ENCODE data around the gene PDLIM1. TPM values are rescaled to one million over a fixed set of nuclear protein-coding genes. Genes with fewer than 3 reads are reported as not detected.

The PDLIM1 gene
- total and polyA plus RNA-seq, 2 experiments from 2014 or later, result 32.0 to 143 TPM

- H3K9me3 ChIP-seq (ENCODE audit: low read depth), result no peaks in the 10 kb centered on the region
- in situ Hi-C loops (cut with MboI), result no loop called here
- no peak overlapping the region for H3K4me3 ChIP-seq
- no peak for DNase-seq
- H4K20me1 ChIP-seq (ENCODE audit: insufficient read depth), result no peaks in the 10 kb centered on the region
- peaks cover 21% of the 10 kb centered on the region for H3K4me1 ChIP-seq (ENCODE audit: insufficient read depth)
- no peak overlapping the region for H2AFZ ChIP-seq
- peaks cover 36% of the 10 kb centered on the region for H3F3A ChIP-seq (ENCODE audit: insufficient read depth)
- H3K27ac ChIP-seq, result no peak overlapping the region
- no peaks in the 10 kb centered on the region for H3K27me3 ChIP-seq (replicated peaks; ENCODE audit: insufficient read depth)
- no peak overlapping the region for H3K9ac ChIP-seq
- no peaks in the 10 kb centered on the region for H3K9me2 ChIP-seq (ENCODE audit: insufficient read depth)
- no peaks in the 10 kb centered on the region for H3K36me3 ChIP-seq (ENCODE audit: low read depth)
- H3K4me2 ChIP-seq (ENCODE audit: unreplicated experiment), result no peak overlapping the region
- TF ChIP-seq EZH2 (IDR thresholded peaks at IDR 0.05; ENCODE audit: insufficient read depth, poor library complexity, severe bottlenecking) (no peak), EZH2phosphoT487 (IDR thresholded peaks at IDR 0.05; ENCODE audit: insufficient read depth, low read depth) (no peak)
- WGBS, 2 experiments (ENCODE audit: low coverage in 1 of 2, low lambda C conversion rate in 2 of 2, missing lambda C conversion rate in 2 of 2), result 97 to 100% methylated on average over 1 of the region's 1 CpG
- no peaks in the 10 kb centered on the region for H3K79me2 ChIP-seq (ENCODE audit: insufficient read depth)
Measured at GRCh38 chr10:95306851-95307250, 16.0 kb upstream of the PDLIM1 start.

- TF ChIP-seq EZH2 (IDR thresholded peaks at IDR 0.05; ENCODE audit: insufficient read depth, poor library complexity, severe bottlenecking), result no peak
- Histone ChIP-seq H3K27ac (no peak overlapping the region), H3K36me3 (ENCODE audit: low read depth) (no peaks in the 10 kb centered on the region), H3K9ac (no peak overlapping the region), H2AFZ (no peak overlapping the region), H3F3A (ENCODE audit: insufficient read depth) (peaks cover 36% of the 10 kb centered on the region), H3K4me3 (no peak overlapping the region), H3K4me1 (ENCODE audit: insufficient read depth) (peaks cover 21% of the 10 kb centered on the region), H3K9me2 (ENCODE audit: insufficient read depth) (no peaks in the 10 kb centered on the region), H4K20me1 (ENCODE audit: insufficient read depth) (no peaks in the 10 kb centered on the region), H3K79me2 (ENCODE audit: insufficient read depth) (no peaks in the 10 kb centered on the region), H3K4me2 (ENCODE audit: unreplicated experiment) (no peak overlapping the region), H3K9me3 (ENCODE audit: low read depth) (no peaks in the 10 kb centered on the region), H3K27me3 (replicated peaks; ENCODE audit: insufficient read depth) (no peaks in the 10 kb centered on the region)
- DNase-seq, result no peak
- in situ Hi-C loops (cut with MboI), result no loop called here
- WGBS, 2 experiments (ENCODE audit: low coverage in 1 of 2, low lambda C conversion rate in 2 of 2, missing lambda C conversion rate in 2 of 2), result 57 to 60% methylated on average over 3 of the region's 3 CpGs
Measured at GRCh38 chr10:95306318-95306650, 15.5 kb upstream of the PDLIM1 start.

GRCh38 chr10:95305606-95306317, 15.0 kb upstream of the PDLIM1 start:
- Histone ChIP-seq H3K27ac (no peak overlapping the region), H3K9me3 (ENCODE audit: low read depth) (no peaks in the 10 kb centered on the region), H2AFZ (no peak overlapping the region), H3K9me2 (ENCODE audit: insufficient read depth) (no peaks in the 10 kb centered on the region), H3K27me3 (replicated peaks; ENCODE audit: insufficient read depth) (no peaks in the 10 kb centered on the region), H3K79me2 (ENCODE audit: insufficient read depth) (no peaks in the 10 kb centered on the region), H3K4me3 (no peak overlapping the region), H3K4me2 (ENCODE audit: unreplicated experiment) (no peak overlapping the region), H3K36me3 (ENCODE audit: low read depth) (no peaks in the 10 kb centered on the region), H3K9ac (no peak overlapping the region), H3K4me1 (ENCODE audit: insufficient read depth) (peaks cover 21% of the 10 kb centered on the region), H3F3A (ENCODE audit: insufficient read depth) (peaks cover 36% of the 10 kb centered on the region), H4K20me1 (ENCODE audit: insufficient read depth) (no peaks in the 10 kb centered on the region)
- no peak for DNase-seq
- in situ Hi-C loops (cut with MboI), result no loop called here
- WGBS, 2 experiments (ENCODE audit: low coverage in 1 of 2, low lambda C conversion rate in 2 of 2, missing lambda C conversion rate in 2 of 2), result 82 to 87% methylated on average over 10 of the region's 10 CpGs
- no peak for TF ChIP-seq EZH2phosphoT487 (IDR thresholded peaks at IDR 0.05; ENCODE audit: insufficient read depth, low read depth)
- no peak for TF ChIP-seq EZH2 (IDR thresholded peaks at IDR 0.05; ENCODE audit: insufficient read depth, poor library complexity, severe bottlenecking)

GRCh38 chr10:95304976-95305375, 14.2 kb upstream of the PDLIM1 start:
- Histone ChIP-seq H3K9me3 (ENCODE audit: low read depth) (no peaks in the 10 kb centered on the region), H3K9ac (no peak overlapping the region), H3K79me2 (ENCODE audit: insufficient read depth) (no peaks in the 10 kb centered on the region), H3K4me1 (ENCODE audit: insufficient read depth) (peaks cover 21% of the 10 kb centered on the region), H3K27ac (no peak overlapping the region), H4K20me1 (ENCODE audit: insufficient read depth) (no peaks in the 10 kb centered on the region), H3K27me3 (replicated peaks; ENCODE audit: insufficient read depth) (no peaks in the 10 kb centered on the region), H3K4me2 (ENCODE audit: unreplicated experiment) (no peak overlapping the region), H3F3A (ENCODE audit: insufficient read depth) (peaks cover 36% of the 10 kb centered on the region), H3K36me3 (ENCODE audit: low read depth) (no peaks in the 10 kb centered on the region), H3K9me2 (ENCODE audit: insufficient read depth) (no peaks in the 10 kb centered on the region), H2AFZ (no peak overlapping the region), H3K4me3 (no peak overlapping the region)
- WGBS, 2 experiments (ENCODE audit: low coverage in 1 of 2, low lambda C conversion rate in 2 of 2, missing lambda C conversion rate in 2 of 2), result 81 to 84% methylated on average over 2 of the region's 2 CpGs
- in situ Hi-C loops (cut with MboI), result no loop called here
- no peak for TF ChIP-seq EZH2 (IDR thresholded peaks at IDR 0.05; ENCODE audit: insufficient read depth, poor library complexity, severe bottlenecking)
- TF ChIP-seq EZH2phosphoT487 (IDR thresholded peaks at IDR 0.05; ENCODE audit: insufficient read depth, low read depth), result no peak
- DNase-seq, result no peak

- Histone ChIP-seq H3K27ac (no peak overlapping the region), H3K36me3 (ENCODE audit: low read depth) (no peaks in the 10 kb centered on the region), H3K9me2 (ENCODE audit: insufficient read depth) (no peaks in the 10 kb centered on the region), H3K79me2 (ENCODE audit: insufficient read depth) (no peaks in the 10 kb centered on the region), H3K9ac (no peak overlapping the region), H3K4me3 (no peak overlapping the region), H4K20me1 (ENCODE audit: insufficient read depth) (no peaks in the 10 kb centered on the region), H3K27me3 (replicated peaks; ENCODE audit: insufficient read depth) (no peaks in the 10 kb centered on the region), H3K4me2 (ENCODE audit: unreplicated experiment) (no peak overlapping the region), H3K4me1 (ENCODE audit: insufficient read depth) (peaks cover 21% of the 10 kb centered on the region), H2AFZ (no peak overlapping the region), H3F3A (ENCODE audit: insufficient read depth) (peaks cover 31% of the 10 kb centered on the region), H3K9me3 (ENCODE audit: low read depth) (no peaks in the 10 kb centered on the region)
- no peak for DNase-seq
- WGBS, 2 experiments (ENCODE audit: low coverage in 1 of 2, low lambda C conversion rate in 2 of 2, missing lambda C conversion rate in 2 of 2), result 75 to 90% methylated on average over 4 of the region's 4 CpGs
- in situ Hi-C loops (cut with MboI), result no loop called here
- no peak for TF ChIP-seq EZH2 (IDR thresholded peaks at IDR 0.05; ENCODE audit: insufficient read depth, poor library complexity, severe bottlenecking)
Measured at GRCh38 chr10:95304463-95304862, 13.7 kb upstream of the PDLIM1 start.
